K562 (cell line): ENCODE data around the gene TCF23. TPM values are rescaled to one million over a fixed set of nuclear protein-coding genes. Genes with fewer than 3 reads are reported as not detected.

Source experiments
- GTF2E2 ChIP-seq: fragments of 200-800 bp; sonication (Bioruptor generic); IDR thresholded peaks from 2 replicates; pipeline ENCODE4 v1.6.1; 2016; ENCODE audit warnings: missing genetic modification characterization, missing compliant biosample characterization
- L3MBTL2 ChIP-seq: fragments of 450-650 bp; IDR thresholded peaks from 2 replicates; pipeline ENCODE4 v1.6.1; 2016; ENCODE audit warnings: mild to moderate bottlenecking, moderate library complexity
- SMARCA5 ChIP-seq: fragments of 450-650 bp; IDR thresholded peaks from 2 replicates; pipeline ENCODE4 v1.6.1; 2016
- YBX1 ChIP-seq: fragments of 450-650 bp; IDR thresholded peaks from 2 replicates; pipeline ENCODE4 v1.7.1; 2016; ENCODE audit warnings: mild to moderate bottlenecking
- ZNF133 ChIP-seq: fragments of 250-450 bp; sonication (Bioruptor Pico); IDR thresholded peaks from 2 replicates; pipeline ENCODE4 v1.4.0; 2020; ENCODE audit warnings: mild to moderate bottlenecking
- polyA plus RNA-seq, 8 experiments: library from polyadenylated mRNA; depleted of rRNA in 4 of 8; stranded (reverse) in 5 of 8; unstranded in 3 of 8; fragments of >200 nt; fragmentation: Nextera tagmentation in 2 of 8; fragmentation: Illumina TruSeq in 1 of 8; extraction: Ambion mirVana in 2 of 8; extraction: Trizol in 1 of 8; gene quantifications; 2 replicates each; pipeline versions ENCODE4 v1.2.1 to v1.2.3, GENCODE V29; 2011 to 2014; ENCODE audit warnings: inconsistent platforms in 1 of 8, missing spikeins in 1 of 8
- total RNA-seq, 7 experiments: library from RNA; depleted of rRNA in 6 of 7; stranded (reverse); fragments of >200 nt in 6 of 7; fragmentation: Illumina TruSeq in 2 of 7; extraction: Trizol in 2 of 7; gene quantifications; 2 replicates each; pipeline versions ENCODE4 v1.2.1 to v1.2.3, GENCODE V29; 2011 to 2021; ENCODE audit warnings: low replicate concordance in 1 of 7
- TF ChIP-seq, protein P1 (sequence below): fragments of 250-450 bp; sonication (Bioruptor Pico); IDR thresholded peaks from 2 replicates; pipeline ENCODE4 v1.5.0; 2021; ENCODE audit warnings: mild to moderate bottlenecking, borderline replicate concordance
- TF ChIP-seq, protein P2 (sequence below): sonication (generic); formaldehyde crosslinking; IDR thresholded peaks from 2 replicates; pipeline ENCODE4 v1.8.0; 2023; ENCODE audit warnings: mild to moderate bottlenecking, missing genetic modification reagents
- TF ChIP-seq, protein P3 (sequence below): fragments of 450-650 bp; formaldehyde crosslinking; conservative IDR thresholded peaks from 2 replicates; pipeline ENCODE4 v1.4.0; 2022; ENCODE audit warnings: mild to moderate bottlenecking, missing genetic modification characterization
- TF ChIP-seq, protein P4 (sequence below): IDR thresholded peaks from 2 replicates; pipeline ENCODE4 v1.6.1; 2011; ENCODE audit warnings: borderline replicate concordance, low read depth, mild to moderate bottlenecking, moderate library complexity, low read length; ENCODE audit not compliant: insufficient read depth, poor library complexity, severe bottlenecking

Gene TCF23
- total and polyA plus RNA-seq, 9 of the 15 experiments (the other 6 are each of a cell fraction or from before 2014, with no cell fraction given) = 0.07 TPM; not detected in 8

DNA sequence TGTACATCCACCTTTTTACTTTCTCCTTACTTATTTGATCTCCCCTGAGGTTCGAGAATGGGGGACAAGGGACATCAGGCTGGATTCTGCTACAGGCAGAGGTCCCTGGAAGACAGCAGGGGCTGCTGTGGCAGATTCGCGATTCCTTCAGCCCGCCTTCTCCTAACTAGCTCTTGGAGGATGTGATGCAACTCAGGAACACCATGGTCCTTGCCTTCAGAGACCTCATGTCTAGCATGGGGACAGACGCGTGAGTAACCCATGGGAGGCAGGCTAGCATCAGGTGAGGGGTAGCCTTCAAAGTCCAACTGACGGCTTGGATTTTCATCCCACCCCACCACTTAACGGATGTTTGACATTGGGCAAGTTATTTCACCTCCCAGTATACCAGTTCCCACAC lies 869 bp upstream of the TCF23 start (continued):
- TF ChIP-seq ZNF133 (no peak), SMARCA5 (no peak), YBX1 (no peak), L3MBTL2 (peak; percentile 26; the same call in 1 of the 2 replicates), GTF2E2 (tag) (no peak)
- TF ChIP-seq, protein P1, sequence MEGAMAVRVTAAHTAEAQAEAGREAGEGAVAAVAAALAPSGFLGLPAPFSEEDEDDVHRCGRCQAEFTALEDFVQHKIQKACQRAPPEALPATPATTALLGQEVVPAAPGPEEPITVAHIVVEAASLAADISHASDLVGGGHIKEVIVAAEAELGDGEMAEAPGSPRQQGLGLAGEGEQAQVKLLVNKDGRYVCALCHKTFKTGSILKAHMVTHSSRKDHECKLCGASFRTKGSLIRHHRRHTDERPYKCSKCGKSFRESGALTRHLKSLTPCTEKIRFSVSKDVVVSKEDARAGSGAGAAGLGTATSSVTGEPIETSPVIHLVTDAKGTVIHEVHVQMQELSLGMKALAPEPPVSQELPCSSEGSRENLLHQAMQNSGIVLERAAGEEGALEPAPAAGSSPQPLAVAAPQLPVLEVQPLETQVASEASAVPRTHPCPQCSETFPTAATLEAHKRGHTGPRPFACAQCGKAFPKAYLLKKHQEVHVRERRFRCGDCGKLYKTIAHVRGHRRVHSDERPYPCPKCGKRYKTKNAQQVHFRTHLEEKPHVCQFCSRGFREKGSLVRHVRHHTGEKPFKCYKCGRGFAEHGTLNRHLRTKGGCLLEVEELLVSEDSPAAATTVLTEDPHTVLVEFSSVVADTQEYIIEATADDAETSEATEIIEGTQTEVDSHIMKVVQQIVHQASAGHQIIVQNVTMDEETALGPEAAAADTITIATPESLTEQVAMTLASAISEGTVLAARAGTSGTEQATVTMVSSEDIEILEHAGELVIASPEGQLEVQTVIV (CRISPR knock-in tag) = no peak
- TF ChIP-seq, protein P2, sequence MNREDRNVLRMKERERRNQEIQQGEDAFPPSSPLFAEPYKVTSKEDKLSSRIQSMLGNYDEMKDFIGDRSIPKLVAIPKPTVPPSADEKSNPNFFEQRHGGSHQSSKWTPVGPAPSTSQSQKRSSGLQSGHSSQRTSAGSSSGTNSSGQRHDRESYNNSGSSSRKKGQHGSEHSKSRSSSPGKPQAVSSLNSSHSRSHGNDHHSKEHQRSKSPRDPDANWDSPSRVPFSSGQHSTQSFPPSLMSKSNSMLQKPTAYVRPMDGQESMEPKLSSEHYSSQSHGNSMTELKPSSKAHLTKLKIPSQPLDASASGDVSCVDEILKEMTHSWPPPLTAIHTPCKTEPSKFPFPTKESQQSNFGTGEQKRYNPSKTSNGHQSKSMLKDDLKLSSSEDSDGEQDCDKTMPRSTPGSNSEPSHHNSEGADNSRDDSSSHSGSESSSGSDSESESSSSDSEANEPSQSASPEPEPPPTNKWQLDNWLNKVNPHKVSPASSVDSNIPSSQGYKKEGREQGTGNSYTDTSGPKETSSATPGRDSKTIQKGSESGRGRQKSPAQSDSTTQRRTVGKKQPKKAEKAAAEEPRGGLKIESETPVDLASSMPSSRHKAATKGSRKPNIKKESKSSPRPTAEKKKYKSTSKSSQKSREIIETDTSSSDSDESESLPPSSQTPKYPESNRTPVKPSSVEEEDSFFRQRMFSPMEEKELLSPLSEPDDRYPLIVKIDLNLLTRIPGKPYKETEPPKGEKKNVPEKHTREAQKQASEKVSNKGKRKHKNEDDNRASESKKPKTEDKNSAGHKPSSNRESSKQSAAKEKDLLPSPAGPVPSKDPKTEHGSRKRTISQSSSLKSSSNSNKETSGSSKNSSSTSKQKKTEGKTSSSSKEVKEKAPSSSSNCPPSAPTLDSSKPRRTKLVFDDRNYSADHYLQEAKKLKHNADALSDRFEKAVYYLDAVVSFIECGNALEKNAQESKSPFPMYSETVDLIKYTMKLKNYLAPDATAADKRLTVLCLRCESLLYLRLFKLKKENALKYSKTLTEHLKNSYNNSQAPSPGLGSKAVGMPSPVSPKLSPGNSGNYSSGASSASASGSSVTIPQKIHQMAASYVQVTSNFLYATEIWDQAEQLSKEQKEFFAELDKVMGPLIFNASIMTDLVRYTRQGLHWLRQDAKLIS (CRISPR knock-in tag) = no peak
- TF ChIP-seq, protein P3, sequence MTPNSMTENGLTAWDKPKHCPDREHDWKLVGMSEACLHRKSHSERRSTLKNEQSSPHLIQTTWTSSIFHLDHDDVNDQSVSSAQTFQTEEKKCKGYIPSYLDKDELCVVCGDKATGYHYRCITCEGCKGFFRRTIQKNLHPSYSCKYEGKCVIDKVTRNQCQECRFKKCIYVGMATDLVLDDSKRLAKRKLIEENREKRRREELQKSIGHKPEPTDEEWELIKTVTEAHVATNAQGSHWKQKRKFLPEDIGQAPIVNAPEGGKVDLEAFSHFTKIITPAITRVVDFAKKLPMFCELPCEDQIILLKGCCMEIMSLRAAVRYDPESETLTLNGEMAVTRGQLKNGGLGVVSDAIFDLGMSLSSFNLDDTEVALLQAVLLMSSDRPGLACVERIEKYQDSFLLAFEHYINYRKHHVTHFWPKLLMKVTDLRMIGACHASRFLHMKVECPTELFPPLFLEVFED (CRISPR knock-in tag) = no peak
- TF ChIP-seq, protein P4, sequence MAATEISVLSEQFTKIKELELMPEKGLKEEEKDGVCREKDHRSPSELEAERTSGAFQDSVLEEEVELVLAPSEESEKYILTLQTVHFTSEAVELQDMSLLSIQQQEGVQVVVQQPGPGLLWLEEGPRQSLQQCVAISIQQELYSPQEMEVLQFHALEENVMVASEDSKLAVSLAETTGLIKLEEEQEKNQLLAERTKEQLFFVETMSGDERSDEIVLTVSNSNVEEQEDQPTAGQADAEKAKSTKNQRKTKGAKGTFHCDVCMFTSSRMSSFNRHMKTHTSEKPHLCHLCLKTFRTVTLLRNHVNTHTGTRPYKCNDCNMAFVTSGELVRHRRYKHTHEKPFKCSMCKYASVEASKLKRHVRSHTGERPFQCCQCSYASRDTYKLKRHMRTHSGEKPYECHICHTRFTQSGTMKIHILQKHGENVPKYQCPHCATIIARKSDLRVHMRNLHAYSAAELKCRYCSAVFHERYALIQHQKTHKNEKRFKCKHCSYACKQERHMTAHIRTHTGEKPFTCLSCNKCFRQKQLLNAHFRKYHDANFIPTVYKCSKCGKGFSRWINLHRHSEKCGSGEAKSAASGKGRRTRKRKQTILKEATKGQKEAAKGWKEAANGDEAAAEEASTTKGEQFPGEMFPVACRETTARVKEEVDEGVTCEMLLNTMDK = no peak
